Activated naive CD8-positive, alpha-beta T cell treated with anti-CD3 and anti-CD28 coated beads, Interleukin-2, amount 50 U/mL, for 24 hours (primary cell): ENCODE measurements around the gene MARVELD3.
"Not testable (repeated sequence)": the region's sequence is repeated elsewhere in the genome, so short reads cannot be mapped to it uniquely, and the experiment has no call there.

Source experiments
- ATAC-seq: fragments of 150-1000 bp; cut with Tn5 transposase; one replicate; pipeline ENCODE4 v1.10.0; 2021
- DNase-seq: peaks from one replicate; pipeline ENCODE4 v3.0.0; 2021
- H3K27ac Mint-ChIP-seq: one replicate; pipeline ENCODE4 v1.8.0; 2021; ENCODE audit warnings: mild to moderate bottlenecking, mixed read lengths
- H3K27me3 Mint-ChIP-seq: one replicate; pipeline ENCODE4 v1.8.0; 2021; ENCODE audit warnings: mixed read lengths
- H3K36me3 Mint-ChIP-seq: one replicate; pipeline ENCODE4 v1.8.0; 2021; ENCODE audit warnings: low read depth, mixed read lengths
- H3K4me1 Mint-ChIP-seq: one replicate; pipeline ENCODE4 v1.8.0; 2021; ENCODE audit warnings: mixed read lengths
- H3K4me3 Mint-ChIP-seq: one replicate; pipeline ENCODE4 v1.8.0; 2021; ENCODE audit warnings: mild to moderate bottlenecking, moderate library complexity, mixed read lengths
- H3K9me3 Mint-ChIP-seq: one replicate; pipeline ENCODE4 v1.8.0; 2021; ENCODE audit warnings: mixed read lengths

MARVELD3 gene, protein sequence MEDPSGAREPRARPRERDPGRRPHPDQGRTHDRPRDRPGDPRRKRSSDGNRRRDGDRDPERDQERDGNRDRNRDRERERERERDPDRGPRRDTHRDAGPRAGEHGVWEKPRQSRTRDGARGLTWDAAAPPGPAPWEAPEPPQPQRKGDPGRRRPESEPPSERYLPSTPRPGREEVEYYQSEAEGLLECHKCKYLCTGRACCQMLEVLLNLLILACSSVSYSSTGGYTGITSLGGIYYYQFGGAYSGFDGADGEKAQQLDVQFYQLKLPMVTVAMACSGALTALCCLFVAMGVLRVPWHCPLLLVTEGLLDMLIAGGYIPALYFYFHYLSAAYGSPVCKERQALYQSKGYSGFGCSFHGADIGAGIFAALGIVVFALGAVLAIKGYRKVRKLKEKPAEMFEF

DNA sequence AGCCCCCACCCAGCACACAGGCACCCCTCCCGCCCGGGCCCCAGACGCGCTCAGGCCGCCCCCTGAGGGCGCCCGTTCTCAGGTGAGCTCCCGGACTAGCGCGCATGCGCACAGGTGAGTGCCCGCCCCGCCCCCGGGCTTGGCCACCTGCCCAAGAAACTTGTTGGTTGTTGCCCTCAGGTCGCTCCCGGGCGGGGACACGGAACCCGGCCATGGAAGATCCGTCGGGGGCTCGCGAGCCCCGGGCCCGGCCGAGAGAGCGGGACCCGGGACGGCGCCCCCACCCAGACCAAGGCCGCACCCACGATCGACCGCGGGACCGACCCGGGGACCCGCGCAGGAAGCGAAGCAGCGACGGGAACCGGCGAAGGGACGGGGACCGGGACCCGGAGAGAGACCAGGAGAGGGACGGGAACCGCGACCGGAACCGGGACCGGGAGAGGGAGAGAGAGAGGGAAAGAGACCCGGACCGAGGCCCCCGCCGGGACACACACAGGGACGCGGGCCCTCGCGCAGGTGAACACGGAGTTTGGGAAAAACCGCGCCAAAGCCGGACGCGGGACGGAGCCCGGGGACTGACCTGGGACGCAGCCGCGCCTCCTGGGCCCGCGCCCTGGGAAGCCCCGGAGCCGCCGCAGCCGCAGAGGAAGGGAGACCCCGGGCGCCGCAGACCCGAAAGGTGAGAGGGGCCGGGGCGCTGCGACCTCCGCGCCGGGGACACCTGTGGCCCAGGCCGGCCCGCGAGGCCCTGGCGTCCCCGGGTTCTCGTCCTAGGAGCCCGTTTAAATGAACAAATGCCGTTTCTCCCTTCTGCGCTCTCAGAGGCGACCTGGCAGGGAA, at the start of gene MARVELD3:
MARVELD3 (plus strand) TSS at position 167 of the 840 bp plus-strand sequence; CDS start at position 213, 46 bp downstream.
- Mint-ChIP-seq H3K27ac (no peak within 1 kb of the TSS), H3K4me3 (peak within 1 kb of the TSS; percentile 17), H3K4me1 (peaks cover 5% of the 10 kb centered on the region), H3K9me3 (no peaks in the 10 kb centered on the region), H3K27me3 (peaks cover 26% of the 10 kb centered on the region), H3K36me3 (no peaks in the 10 kb centered on the region)
- ATAC-seq, result no peak
- peak; percentile 12 for DNase-seq

DNA sequence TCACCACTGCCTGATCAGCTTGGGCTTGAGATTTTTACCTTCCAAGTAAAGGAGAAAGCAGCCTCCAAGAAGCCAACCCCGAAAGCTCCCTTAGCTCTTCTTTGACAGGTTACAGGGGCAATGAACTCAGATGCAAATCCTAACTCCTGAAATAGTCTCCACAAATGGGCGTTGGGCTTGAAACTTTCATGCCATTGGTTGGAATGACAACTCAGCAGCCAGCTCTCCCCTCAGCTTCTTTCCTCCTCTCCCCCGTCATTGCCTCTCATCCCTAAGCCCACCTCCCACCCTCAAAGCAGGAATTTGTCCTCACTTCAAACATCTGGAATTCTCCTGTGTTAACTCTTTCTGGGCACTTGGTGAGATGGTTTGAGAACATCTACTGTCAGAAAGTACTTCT, 49.0 kb upstream of the MARVELD3 start, which contains the start of gene TAT:
TAT (minus strand) TSS at position 122 of the 400 bp plus-strand sequence. CDS start 677 bp downstream, outside the sequence.
- peaks cover 4% of the 10 kb centered on the region for H3K27me3 Mint-ChIP-seq
- no peaks in the 10 kb centered on the region for H3K4me1 Mint-ChIP-seq
- H3K27ac Mint-ChIP-seq, result no peak within 1 kb of the TSS
- ATAC-seq, result no peak
- no peak for DNase-seq
- H3K9me3 Mint-ChIP-seq, result no peaks in the 10 kb centered on the region
- H3K4me3 Mint-ChIP-seq, result no peak within 1 kb of the TSS
- H3K36me3 Mint-ChIP-seq, result no peaks in the 10 kb centered on the region

DNA sequence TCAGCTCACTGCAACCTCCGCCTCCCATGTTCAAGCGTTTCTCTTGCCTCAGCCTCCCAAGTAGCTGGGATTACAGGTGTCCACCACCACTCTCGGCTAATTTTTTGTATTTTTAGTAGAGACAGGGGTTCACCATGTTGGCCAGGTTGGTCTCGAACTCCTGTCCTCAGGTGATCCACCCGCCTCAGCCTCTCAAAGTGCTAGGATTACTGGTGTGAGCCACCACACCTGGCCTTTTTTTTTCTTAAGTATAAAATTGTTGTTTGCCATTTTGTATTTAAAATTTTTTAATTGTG, 43.5 kb upstream of the MARVELD3 start:
- ATAC-seq, DNase-seq, H3K27ac Mint-ChIP-seq, H3K36me3 Mint-ChIP-seq, H3K9me3 Mint-ChIP-seq, H3K27me3 Mint-ChIP-seq, H3K4me3 Mint-ChIP-seq, H3K4me1 Mint-ChIP-seq: not testable (repeated sequence)

DNA sequence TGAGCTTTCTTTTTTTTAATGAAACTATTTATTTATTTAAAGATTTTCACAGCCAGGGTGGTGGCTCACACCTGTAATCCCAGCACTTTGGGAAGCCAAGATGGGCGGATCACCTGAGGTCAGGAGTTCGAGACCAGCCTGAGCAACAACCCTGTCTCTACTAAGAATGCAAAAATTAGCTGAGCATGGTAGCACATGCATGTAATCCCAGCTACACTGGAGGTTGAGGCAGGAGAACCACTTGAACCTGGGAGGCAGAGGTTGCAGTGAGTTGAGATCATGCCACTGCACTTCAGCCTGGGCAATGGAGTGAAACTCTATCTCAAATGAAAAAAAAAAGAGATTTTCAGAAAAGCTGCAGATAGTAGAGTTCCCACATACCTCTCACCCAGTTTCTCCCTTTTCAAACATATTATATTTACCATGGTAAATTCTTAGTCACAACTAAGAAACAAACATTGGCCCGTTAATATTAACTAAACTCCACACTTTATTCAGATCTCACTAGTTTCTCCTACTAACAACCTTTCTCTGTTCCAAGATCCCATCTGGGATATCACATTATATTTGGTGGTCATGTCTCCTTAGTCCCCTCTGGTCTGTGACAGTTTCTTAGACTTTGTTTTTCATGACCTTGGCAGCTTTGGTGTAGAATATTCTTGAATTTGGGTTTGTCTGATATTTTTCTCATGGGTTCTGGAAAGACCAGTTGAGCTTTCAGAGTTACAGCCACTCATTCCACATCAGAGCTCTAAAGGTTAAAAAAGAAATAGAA, 41.3 kb upstream of the MARVELD3 start:
- H3K27me3 Mint-ChIP-seq, result peaks cover 9% of the 10 kb centered on the region
- no peak overlapping the region for H3K4me3 Mint-ChIP-seq
- no peaks in the 10 kb centered on the region for H3K9me3 Mint-ChIP-seq
- no peaks in the 10 kb centered on the region for H3K36me3 Mint-ChIP-seq
- no peak for DNase-seq
- ATAC-seq, result no peak
- no peaks in the 10 kb centered on the region for H3K4me1 Mint-ChIP-seq
- no peak overlapping the region for H3K27ac Mint-ChIP-seq

DNA sequence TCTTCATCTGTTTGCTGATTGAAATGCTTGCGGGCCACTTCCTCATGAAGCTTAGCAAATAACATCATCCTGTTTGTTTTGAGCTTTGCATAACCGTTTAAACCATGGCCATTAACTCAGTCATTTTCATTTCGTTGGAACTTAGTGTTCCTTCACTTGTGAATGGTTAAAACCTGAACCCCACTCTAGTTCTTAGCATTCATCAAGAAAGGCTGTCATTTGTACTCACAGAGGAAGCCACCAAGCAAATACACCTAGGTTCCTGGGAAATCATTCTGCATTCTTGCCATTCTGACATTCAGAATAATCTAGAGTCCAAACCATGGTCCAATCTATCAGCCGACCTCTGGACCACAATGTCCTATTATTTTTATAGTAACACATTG, 40.7 kb upstream of the MARVELD3 start:
- no peak overlapping the region for H3K4me3 Mint-ChIP-seq
- H3K4me1 Mint-ChIP-seq, result no peaks in the 10 kb centered on the region
- ATAC-seq, result no peak
- no peaks in the 10 kb centered on the region for H3K9me3 Mint-ChIP-seq
- no peak for DNase-seq
- no peak overlapping the region for H3K27ac Mint-ChIP-seq
- H3K36me3 Mint-ChIP-seq, result no peaks in the 10 kb centered on the region
- peaks cover 9% of the 10 kb centered on the region for H3K27me3 Mint-ChIP-seq

DNA sequence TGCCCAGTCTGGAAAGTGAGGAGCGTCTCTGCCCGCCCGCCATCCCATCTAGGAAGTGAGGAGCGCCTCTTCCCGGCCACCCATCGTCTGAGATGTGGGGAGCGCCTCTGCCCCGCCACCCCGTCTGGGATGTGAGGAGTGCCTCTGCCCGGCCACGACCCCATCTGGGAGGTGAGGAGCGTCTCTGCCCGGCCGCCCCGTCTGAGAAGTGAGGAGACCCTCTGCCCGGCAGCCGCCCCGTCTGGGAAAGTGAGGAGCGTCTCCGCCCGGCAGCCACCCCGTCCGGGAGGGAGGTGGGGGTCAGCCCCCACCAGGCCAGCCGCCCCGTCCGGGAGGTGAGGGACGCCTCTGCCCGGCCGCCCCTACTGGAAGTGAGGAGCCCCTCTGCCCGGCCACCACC, 36.6 kb upstream of the MARVELD3 start:
- not testable (repeated sequence) for DNase-seq, H3K36me3 Mint-ChIP-seq, H3K4me3 Mint-ChIP-seq, ATAC-seq, H3K4me1 Mint-ChIP-seq, H3K9me3 Mint-ChIP-seq, H3K27ac Mint-ChIP-seq
- peaks cover 30% of the 10 kb centered on the region for H3K27me3 Mint-ChIP-seq

DNA sequence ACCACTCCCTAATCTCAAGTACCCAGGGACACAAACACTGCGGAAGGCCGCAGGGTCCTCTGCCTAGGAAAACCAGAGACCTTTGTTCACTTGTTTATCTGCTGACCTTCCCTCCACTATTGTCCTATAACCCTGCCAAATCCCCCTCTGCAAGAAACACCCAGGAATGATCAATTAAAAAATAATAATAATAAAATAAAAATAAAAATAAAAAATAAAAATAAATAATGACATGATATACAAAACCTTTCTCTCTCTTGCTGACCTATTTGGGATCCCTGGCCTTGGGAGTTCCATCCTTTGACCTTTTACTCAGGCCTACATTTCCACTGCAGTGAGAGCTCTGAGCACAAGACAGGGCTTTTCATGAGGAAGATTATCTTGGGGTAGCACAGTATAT, 35.9 kb upstream of the MARVELD3 start:
- not testable (repeated sequence) for DNase-seq, H3K4me1 Mint-ChIP-seq, ATAC-seq, H3K4me3 Mint-ChIP-seq, H3K36me3 Mint-ChIP-seq, H3K27ac Mint-ChIP-seq, H3K9me3 Mint-ChIP-seq
- H3K27me3 Mint-ChIP-seq, result peaks cover 34% of the 10 kb centered on the region

DNA sequence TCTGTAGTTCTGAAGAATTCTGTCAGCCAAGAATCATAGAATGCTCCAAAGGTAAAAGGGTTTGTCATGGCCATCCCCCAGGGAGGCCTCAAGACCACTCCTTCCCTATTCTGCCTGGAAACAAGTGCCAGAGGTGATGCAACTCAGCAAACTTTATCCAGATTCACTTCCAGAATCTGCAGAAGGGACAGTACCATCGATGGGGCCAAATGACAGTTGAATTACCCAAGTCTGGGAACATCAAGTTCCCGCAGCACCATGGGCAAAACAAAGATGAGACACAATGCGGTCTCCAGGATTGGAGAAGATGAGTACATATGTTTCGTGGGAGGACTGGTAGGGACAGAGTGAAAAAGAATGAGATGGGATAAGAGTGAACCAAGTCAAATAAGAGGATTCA, 35.4 kb upstream of the MARVELD3 start:
- no peak overlapping the region for H3K27ac Mint-ChIP-seq
- no peaks in the 10 kb centered on the region for H3K9me3 Mint-ChIP-seq
- no peak overlapping the region for H3K4me3 Mint-ChIP-seq
- H3K27me3 Mint-ChIP-seq, result peaks cover 34% of the 10 kb centered on the region
- no peak for DNase-seq
- no peaks in the 10 kb centered on the region for H3K36me3 Mint-ChIP-seq
- no peaks in the 10 kb centered on the region for H3K4me1 Mint-ChIP-seq
- no peak for ATAC-seq

DNA sequence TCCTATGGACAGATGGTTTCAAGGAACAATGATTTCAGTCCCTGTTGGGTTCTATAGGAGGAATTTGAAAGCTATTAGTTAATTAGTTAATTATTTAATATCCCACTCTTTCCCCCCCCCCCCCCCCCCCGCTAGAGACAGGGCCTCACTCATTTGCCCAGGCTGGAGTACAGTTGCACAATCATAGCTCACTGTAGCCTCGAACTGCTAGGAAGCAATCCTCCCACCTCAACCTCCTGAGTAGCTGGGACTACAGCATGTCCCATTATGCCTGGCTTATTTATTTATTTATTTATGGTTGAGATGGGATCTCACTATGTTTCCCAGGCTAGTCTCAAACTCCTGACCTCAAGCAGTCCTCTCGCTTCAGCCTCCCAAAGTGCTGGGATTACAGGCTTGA, 34.1 kb upstream of the MARVELD3 start:
- no peak overlapping the region for H3K4me3 Mint-ChIP-seq
- no peak overlapping the region for H3K27ac Mint-ChIP-seq
- ATAC-seq (no peak), DNase-seq (no peak)
- peaks cover 42% of the 10 kb centered on the region for H3K27me3 Mint-ChIP-seq
- no peaks in the 10 kb centered on the region for H3K9me3 Mint-ChIP-seq
- H3K36me3 Mint-ChIP-seq, result no peaks in the 10 kb centered on the region
- H3K4me1 Mint-ChIP-seq, result no peaks in the 10 kb centered on the region

DNA sequence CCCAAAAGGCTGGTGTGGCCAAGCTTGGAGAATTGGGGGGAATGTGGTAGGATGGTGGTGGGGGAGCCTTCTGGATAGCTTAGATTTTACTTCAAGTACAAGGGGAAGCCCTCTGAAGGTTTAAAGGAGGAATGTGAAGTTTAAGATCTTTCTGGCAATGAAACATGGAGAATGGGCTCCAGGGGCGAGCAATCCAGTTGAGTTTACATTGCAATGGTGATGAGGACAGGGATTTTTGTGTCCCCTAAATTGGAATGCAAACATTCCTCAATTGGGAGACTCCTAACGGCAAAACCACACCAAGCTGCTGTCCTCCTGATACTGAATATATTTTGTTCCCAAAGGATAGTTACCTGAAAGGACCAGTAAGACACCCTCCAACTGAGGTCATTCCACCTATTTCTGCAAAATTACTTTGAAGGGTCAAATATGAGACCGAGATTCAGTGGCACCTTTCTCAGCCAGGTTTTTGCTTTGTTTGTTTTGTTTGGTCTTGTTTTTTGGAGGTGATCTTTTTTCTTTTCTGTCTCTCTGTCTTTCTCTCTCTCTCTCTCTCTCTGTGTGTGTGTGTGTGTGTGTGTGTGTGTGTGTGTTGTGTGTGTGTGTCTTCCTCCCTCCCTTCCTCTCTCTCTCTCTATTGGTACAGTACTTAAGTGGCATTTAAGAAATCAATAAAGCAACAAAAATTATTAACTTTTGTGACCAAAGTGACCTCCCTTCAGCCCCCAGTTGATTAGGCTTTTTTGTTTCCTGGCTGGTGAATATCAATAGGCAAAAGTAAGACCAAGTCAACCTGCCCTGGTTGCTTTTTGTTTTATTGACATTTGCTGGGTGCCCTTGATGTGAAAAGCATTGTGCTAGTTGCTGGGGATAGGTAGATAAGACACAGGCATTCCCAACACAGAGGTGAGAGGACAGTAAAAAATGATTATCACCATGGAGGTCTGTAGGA, 32.7 kb upstream of the MARVELD3 start:
- Mint-ChIP-seq H3K4me3 (no peak overlapping the region), H3K4me1 (no peaks in the 10 kb centered on the region), H3K9me3 (no peaks in the 10 kb centered on the region), H3K36me3 (no peaks in the 10 kb centered on the region), H3K27me3 (peaks cover 43% of the 10 kb centered on the region), H3K27ac (no peak overlapping the region)
- ATAC-seq, result no peak
- no peak for DNase-seq

DNA sequence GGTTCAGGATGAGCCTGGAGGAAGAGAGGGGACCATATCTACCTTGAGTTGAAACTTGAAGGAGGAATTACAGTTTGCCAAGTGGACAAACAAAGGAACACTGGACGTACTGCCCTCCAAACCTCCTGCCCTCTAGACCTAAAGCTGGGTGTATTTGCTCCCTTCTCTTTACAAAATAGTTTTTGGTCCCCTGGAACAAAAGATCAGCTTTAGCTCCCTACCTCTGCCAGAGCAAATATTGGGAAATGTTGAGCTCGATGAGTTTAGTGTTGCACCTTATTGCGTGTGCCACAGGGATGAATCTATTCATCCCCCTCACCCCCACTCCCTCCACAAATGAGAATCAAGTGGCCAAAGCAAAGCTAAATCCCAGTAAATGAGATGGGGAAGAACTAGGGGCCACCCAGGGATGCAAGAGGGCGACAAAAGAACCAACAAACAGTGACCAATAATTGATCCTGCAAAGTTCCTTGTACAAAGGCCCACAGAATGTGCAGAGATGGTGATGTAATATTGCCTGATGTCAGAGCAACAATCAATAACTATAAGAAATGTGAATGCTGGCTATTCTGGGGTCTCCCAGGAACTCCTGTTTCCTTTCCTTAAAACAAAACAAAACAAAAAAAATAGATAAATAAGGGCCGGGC, 31.9 kb upstream of the MARVELD3 start:
- Mint-ChIP-seq H3K4me3 (no peak overlapping the region), H3K9me3 (no peaks in the 10 kb centered on the region), H3K4me1 (no peaks in the 10 kb centered on the region), H3K27ac (no peak overlapping the region), H3K27me3 (peaks cover 43% of the 10 kb centered on the region), H3K36me3 (no peaks in the 10 kb centered on the region)
- no peak for ATAC-seq
- no peak for DNase-seq

DNA sequence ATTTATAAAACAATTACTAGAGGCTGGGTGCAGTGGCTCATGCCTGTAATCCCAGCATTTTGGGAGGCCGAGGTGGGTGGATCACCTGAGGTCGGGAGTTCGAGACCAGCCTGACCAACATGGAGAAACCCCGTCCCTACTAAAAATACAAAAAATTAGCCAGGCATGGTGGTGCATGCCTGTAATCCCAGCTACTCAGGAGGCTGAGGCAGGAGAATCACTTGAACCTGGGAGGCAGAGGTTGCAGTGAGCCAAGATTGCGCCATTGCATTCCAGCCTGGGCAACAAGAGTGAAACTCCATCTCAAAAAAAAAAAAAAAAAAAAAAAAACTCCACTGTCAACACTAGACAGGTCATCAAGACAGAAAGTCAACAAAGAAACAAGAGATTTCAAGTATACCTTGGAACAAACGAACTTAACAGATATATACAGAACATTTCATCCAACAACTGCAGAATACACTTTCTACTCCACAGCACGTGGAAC, 30.6 kb upstream of the MARVELD3 start:
- H3K27ac Mint-ChIP-seq, H3K4me3 Mint-ChIP-seq, H3K9me3 Mint-ChIP-seq, H3K4me1 Mint-ChIP-seq, DNase-seq, ATAC-seq, H3K36me3 Mint-ChIP-seq: not testable (repeated sequence)
- H3K27me3 Mint-ChIP-seq, result peaks cover 43% of the 10 kb centered on the region

DNA sequence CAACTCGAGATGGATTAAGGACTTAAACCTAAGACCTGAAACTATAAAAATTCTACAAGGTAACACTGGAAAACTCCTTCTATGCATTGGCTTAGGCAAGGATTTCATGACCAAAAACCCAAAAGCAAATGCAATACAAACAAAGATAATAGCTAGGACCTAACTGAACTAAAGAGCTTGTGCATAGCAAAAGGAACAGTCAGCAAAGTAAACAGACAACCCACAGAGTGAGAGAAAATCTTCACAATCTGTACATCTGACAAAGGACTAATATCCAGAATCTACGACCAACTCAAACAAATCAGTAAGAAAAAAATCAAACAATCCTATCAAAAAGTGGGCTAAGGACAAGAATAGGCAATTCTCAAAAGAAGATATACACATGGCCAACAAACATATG, 27.6 kb upstream of the MARVELD3 start:
- not testable (repeated sequence) for H3K4me1 Mint-ChIP-seq, H3K9me3 Mint-ChIP-seq, H3K4me3 Mint-ChIP-seq, H3K27ac Mint-ChIP-seq, DNase-seq, H3K36me3 Mint-ChIP-seq, ATAC-seq
- peaks cover 29% of the 10 kb centered on the region for H3K27me3 Mint-ChIP-seq
